SH-SY5Y (cell line): ENCODE data around the gene UAP1L1.

Experiments used
- GATA2 ChIP-seq: IDR thresholded peaks from 2 replicates; pipeline ENCODE4 v1.6.1; 2011; ENCODE audit warnings: mild to moderate bottlenecking, low read depth, low read length
- GATA3 ChIP-seq: IDR thresholded peaks from 2 replicates; pipeline ENCODE4 v1.6.1; 2011; ENCODE audit warnings: low read depth, mild to moderate bottlenecking, low read length, moderate library complexity

- TF ChIP-seq GATA2: no peak
- TF ChIP-seq GATA3: no peak
These were observed 19.8 kb upstream of the UAP1L1 start for GRCh38 chr9:137057545-137057944.
